Measurements from ENCODE around the gene ZNF81.
"Not testable (repeated sequence)": the region's sequence is repeated elsewhere in the genome, so short reads cannot be mapped to it uniquely, and the experiment has no call there.

ZNF81 gene

DNA sequence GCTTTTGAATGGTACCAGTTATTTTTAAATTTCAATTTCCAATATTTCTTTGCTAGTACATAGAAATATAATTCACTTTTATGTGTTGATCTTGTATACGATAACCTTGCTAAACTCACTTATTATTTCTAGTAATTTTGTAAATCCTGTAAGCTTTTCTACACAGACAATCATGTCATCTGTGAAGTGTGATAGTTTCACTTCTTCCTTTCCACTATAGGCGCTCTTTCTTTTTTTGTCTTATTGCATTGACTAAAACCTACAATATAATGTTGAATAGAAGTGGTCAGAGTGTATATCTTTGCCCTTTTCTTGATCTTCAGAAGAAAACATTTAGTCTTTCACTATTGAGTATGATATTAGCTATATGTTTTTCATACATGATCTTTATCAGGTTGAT lies 90.5 kb downstream of the ZNF81 start:
- DNase-seq = no peak
- no peak overlapping the region for H3K27ac Mint-ChIP-seq
- no peaks in the 10 kb centered on the region for H3K36me3 Mint-ChIP-seq (ENCODE audit: low read depth)
- H3K9me3 Mint-ChIP-seq = peaks cover 30% of the 10 kb centered on the region
- no peak for TF ChIP-seq CTCF (IDR thresholded peaks at IDR 0.05)
- H3K4me1 Mint-ChIP-seq = no peaks in the 10 kb centered on the region
- no peak overlapping the region for H3K4me3 Mint-ChIP-seq
- H3K27me3 Mint-ChIP-seq (ENCODE audit: low read depth, poor library complexity) = no peaks in the 10 kb centered on the region

- H3K4me1 Mint-ChIP-seq; DNase-seq; H3K4me3 Mint-ChIP-seq; H3K36me3 Mint-ChIP-seq (ENCODE audit: low read depth); H3K27ac Mint-ChIP-seq; H3K27me3 Mint-ChIP-seq (ENCODE audit: low read depth, poor library complexity): not testable (repeated sequence)
- H3K9me3 Mint-ChIP-seq = peaks cover 45% of the 10 kb centered on the region
Measured at GRCh38 chrX:47931970-47932369, 95.3 kb downstream of the ZNF81 start.

DNA sequence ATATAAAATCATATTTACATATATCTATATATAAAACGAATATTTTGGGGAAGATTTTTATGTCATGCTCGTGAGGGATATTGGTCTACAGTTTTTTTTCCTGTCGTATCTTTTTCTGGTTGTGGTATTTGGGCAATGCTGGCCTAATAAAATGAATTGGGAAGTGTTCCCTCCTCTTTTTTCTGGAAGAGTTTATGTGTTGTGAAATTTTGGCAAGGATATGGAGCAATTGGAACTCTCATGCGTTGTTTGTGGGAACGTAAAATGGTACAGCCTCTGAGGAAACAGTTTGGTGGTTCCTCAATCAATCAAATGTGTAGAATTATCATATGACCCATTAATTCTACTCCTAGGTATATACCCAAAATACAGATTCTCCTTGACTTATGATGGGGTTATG lies 97.2 kb downstream of the ZNF81 start:
- Mint-ChIP-seq H3K4me1 (peaks cover 5% of the 10 kb centered on the region), H3K9me3 (peaks cover 49% of the 10 kb centered on the region), H3K27ac (no peak overlapping the region), H3K36me3 (ENCODE audit: low read depth) (no peaks in the 10 kb centered on the region), H3K4me3 (no peak overlapping the region), H3K27me3 (ENCODE audit: low read depth, poor library complexity) (peaks cover 3% of the 10 kb centered on the region)
- TF ChIP-seq CTCF (IDR thresholded peaks at IDR 0.05) = no peak
- DNase-seq = no peak

DNA sequence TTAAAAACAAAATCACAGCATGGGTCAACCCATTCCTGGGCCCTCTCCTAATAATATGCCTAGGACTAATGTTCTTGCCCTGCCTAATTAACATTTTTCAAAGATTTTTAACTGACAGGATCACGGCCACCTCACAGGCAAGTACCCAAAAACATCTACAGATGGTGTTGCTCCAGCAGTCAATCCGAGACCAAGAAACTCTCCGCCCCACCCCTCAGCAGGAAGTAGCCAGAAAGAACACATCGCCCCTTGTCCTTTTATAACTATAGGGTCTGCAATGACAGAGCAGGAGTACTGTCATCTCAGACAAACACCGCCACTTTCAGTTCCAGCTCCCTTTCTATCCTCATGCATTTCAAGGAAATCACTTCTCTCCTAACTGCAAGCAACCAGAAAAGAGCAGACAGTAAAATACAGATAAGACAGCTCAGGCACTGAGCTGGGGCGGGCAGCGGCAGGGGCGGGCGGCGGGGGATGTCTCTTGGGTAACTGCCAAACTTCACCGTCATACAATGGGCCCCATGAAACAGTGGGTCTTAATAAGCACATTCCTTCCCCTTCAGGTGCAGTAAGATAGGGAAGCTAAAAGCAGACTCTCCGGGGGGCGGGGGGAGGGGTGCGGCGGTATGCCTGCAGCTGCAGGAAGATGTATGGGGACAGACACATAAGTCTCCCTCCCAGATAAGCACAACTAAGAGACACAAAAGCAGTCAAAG lies 99.7 kb downstream of the ZNF81 start:
- Mint-ChIP-seq H3K27me3 (ENCODE audit: low read depth, poor library complexity) (peaks cover 3% of the 10 kb centered on the region), H3K36me3 (ENCODE audit: low read depth) (no peaks in the 10 kb centered on the region), H3K4me1 (peaks cover 5% of the 10 kb centered on the region), H3K9me3 (peaks cover 62% of the 10 kb centered on the region), H3K27ac (no peak overlapping the region), H3K4me3 (peak overlapping the region; percentile 56)
- no peak for TF ChIP-seq CTCF (IDR thresholded peaks at IDR 0.05)
- no peak for DNase-seq

DNA sequence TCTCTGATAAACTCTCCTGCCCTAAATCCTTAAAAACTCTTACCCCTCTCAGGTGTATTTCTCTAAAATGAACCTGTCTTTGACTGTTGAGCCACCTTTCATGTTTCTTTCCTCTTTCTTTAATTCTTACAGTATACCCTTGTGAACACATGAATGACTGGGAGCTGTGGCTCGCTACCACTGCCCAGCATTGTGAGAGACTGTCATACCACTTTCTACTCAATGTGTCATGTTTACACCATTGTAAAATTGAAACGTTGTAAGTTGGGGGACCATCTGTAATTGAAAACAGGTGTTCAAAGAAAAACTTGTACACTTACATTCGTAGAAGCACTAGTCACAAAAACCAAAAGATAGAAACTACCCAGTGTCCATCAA lies 100.2 kb downstream of the ZNF81 start:
- Mint-ChIP-seq H3K27me3 (ENCODE audit: low read depth, poor library complexity) (peaks cover 5% of the 10 kb centered on the region), H3K27ac (no peak overlapping the region), H3K4me3 (no peak overlapping the region), H3K36me3 (ENCODE audit: low read depth) (no peaks in the 10 kb centered on the region), H3K4me1 (peaks cover 5% of the 10 kb centered on the region), H3K9me3 (peaks cover 64% of the 10 kb centered on the region)
- no peak for DNase-seq
- no peak for TF ChIP-seq CTCF (IDR thresholded peaks at IDR 0.05)

GRCh38 chrX:47940448-47940847 lies 103.7 kb downstream of the ZNF81 start:
- Mint-ChIP-seq H3K36me3 (ENCODE audit: low read depth) (no peaks in the 10 kb centered on the region), H3K9me3 (peaks cover 69% of the 10 kb centered on the region), H3K4me3 (no peak overlapping the region), H3K27me3 (ENCODE audit: low read depth, poor library complexity) (peaks cover 11% of the 10 kb centered on the region), H3K27ac (no peak overlapping the region), H3K4me1 (peaks cover 5% of the 10 kb centered on the region)
- DNase-seq = no peak
- TF ChIP-seq CTCF (IDR thresholded peaks at IDR 0.05) = no peak

All from nephron progenitor cell (in vitro differentiated cells).